H1 (cell line): ENCODE results near the gene PGP. TPM values are rescaled to one million over a fixed set of nuclear protein-coding genes. Genes with fewer than 3 reads are reported as not detected.

Experiments used
- CTCF ChIA-PET: fragments of 300-600 bp; sonication (Branson Sonifier 250); formaldehyde crosslinking; loops from one replicate; lab custom pipeline; 2021; ENCODE audit not compliant: partially characterized antibody; lab: Charles Lee
- POLR2A ChIA-PET: fragments of 300-600 bp; sonication (Branson Sonifier 250); formaldehyde crosslinking; loops from one replicate; lab custom pipeline; 2021; ENCODE audit warnings: inconsistent platforms; ENCODE audit not compliant: partially characterized antibody; lab: Charles Lee
- DNase-seq, 2 experiments: peaks; one replicate each; pipeline versions ENCODE4 v3.0.0 to v3.0.0-alpha.2; 2010 to 2022; ENCODE audit warnings: low spot score in 2 of 2, low read depth in 1 of 2, mixed read lengths in 1 of 2
- FAIRE-seq: peaks from 2 replicates; lab custom pipeline; 2011; peaks lifted over from hg19 to GRCh38; lab: Jason Lieb, UNC
- H2AFZ ChIP-seq: 2 replicates; pipeline ENCODE4 v1.8.1; 2012; ENCODE audit warnings: low read length, inconsistent platforms
- H2AK5ac ChIP-seq: 2 replicates; pipeline ENCODE4 v1.6.1; 2013; ENCODE audit warnings: low read depth, low read length
- H2BK120ac ChIP-seq: replicated peaks from 2 replicates; pipeline ENCODE3; 2013; ENCODE audit warnings: low read depth, low read length, inconsistent platforms
- H2BK12ac ChIP-seq: 2 replicates; pipeline ENCODE4 v1.6.1; 2013; ENCODE audit warnings: low read depth, low read length
- H2BK15ac ChIP-seq: 2 replicates; pipeline ENCODE4 v1.6.1; 2013; ENCODE audit warnings: low read length
- H2BK20ac ChIP-seq: 2 replicates; pipeline ENCODE4 v1.6.1; 2013; ENCODE audit warnings: low read length
- H2BK5ac ChIP-seq: 2 replicates; pipeline ENCODE4 v1.6.1; 2013; ENCODE audit warnings: low read depth, low read length
- H3K14ac ChIP-seq: 2 replicates; pipeline ENCODE4 v1.6.1; 2013; ENCODE audit warnings: inconsistent platforms; ENCODE audit not compliant: insufficient read length
- H3K18ac ChIP-seq: 2 replicates; pipeline ENCODE4 v1.6.1; 2013; ENCODE audit warnings: low read length; ENCODE audit errors: extremely low read depth
- H3K23ac ChIP-seq: 2 replicates; pipeline ENCODE4 v1.6.1; 2013; ENCODE audit warnings: inconsistent platforms; ENCODE audit not compliant: insufficient read length
- H3K23me2 ChIP-seq: 2 replicates; pipeline ENCODE4 v1.6.1; 2013; ENCODE audit warnings: low read depth, low read length
- H3K27ac ChIP-seq: 2 replicates; pipeline ENCODE4 v1.6.1; 2011; ENCODE audit warnings: low read depth, low read length, inconsistent platforms
- H3K27me3 ChIP-seq, 4 experiments: replicated peaks in 1 of 4; 1 replicate in 1 of 4; 2 replicates in 3 of 4; pipeline versions ENCODE4 v1.6.1 to v1.8.1; 2011 to 2013; ENCODE audit warnings: low read length in 3 of 4, mild to moderate bottlenecking in 3 of 4, inconsistent platforms in 2 of 4, mixed read lengths in 2 of 4, moderate library complexity in 1 of 4; ENCODE audit not compliant: control insufficient read depth in 3 of 4, insufficient read depth in 3 of 4; ENCODE audit errors: extremely low read depth in 1 of 4
- H3K36me3 ChIP-seq, 4 experiments: 2 replicates each; pipeline versions ENCODE4 v1.6.1 to v1.8.1; 2011 to 2013; ENCODE audit warnings: mild to moderate bottlenecking in 4 of 4, low read length in 3 of 4, moderate library complexity in 2 of 4, control low read depth in 1 of 4, inconsistent platforms in 1 of 4; ENCODE audit not compliant: insufficient read depth in 4 of 4, control insufficient read depth in 2 of 4
- H3K4ac ChIP-seq: replicated peaks from 2 replicates; pipeline ENCODE3; 2013; ENCODE audit warnings: low read length, low read depth, mixed read lengths, inconsistent platforms; ENCODE audit not compliant: insufficient read length
- H3K4me1 ChIP-seq, 4 experiments: replicated peaks in 1 of 4; 1 replicate in 1 of 4; 2 replicates in 3 of 4; pipeline versions ENCODE4 v1.6.1 to v1.8.1; 2011 to 2013; ENCODE audit warnings: low read length in 3 of 4, inconsistent platforms in 2 of 4, mixed read lengths in 1 of 4; ENCODE audit not compliant: insufficient read depth in 4 of 4, control insufficient read depth in 3 of 4
- H3K4me2 ChIP-seq, 2 experiments: 2 replicates each; pipeline versions ENCODE4 v1.6.1 to v1.8.1; 2011 to 2013; ENCODE audit warnings: low read depth in 2 of 2, low read length in 2 of 2, control low read depth in 1 of 2, inconsistent platforms in 1 of 2, mild to moderate bottlenecking in 1 of 2; ENCODE audit not compliant: insufficient read depth in 1 of 2
- H3K4me3 ChIP-seq, 4 experiments: fragments of 200-600, 300-600 bp in 1 of 4; sonication (generic), shearing (Covaris generic), sonication (Bioruptor Twin) in 1 of 4; 2 replicates each; pipeline versions ENCODE4 v1.5.1 to v1.8.1; 2011 to 2016; ENCODE audit warnings: low read length in 4 of 4, low read depth in 3 of 4, control low read depth in 2 of 4, inconsistent platforms in 2 of 4, mild to moderate bottlenecking in 2 of 4, mixed read lengths in 1 of 4, moderate library complexity in 1 of 4; ENCODE audit not compliant: insufficient read depth in 2 of 4; ENCODE audit errors: extremely low read depth in 1 of 4
- H3K56ac ChIP-seq: replicated peaks from 2 replicates; pipeline ENCODE3; 2013; ENCODE audit warnings: low read depth, mild to moderate bottlenecking, mixed read lengths, low read length, inconsistent platforms; ENCODE audit not compliant: insufficient read length
- H3K79me1 ChIP-seq: 2 replicates; pipeline ENCODE4 v1.6.1; 2013; ENCODE audit warnings: low read depth, low read length, control low read depth
- H3K79me2 ChIP-seq, 2 experiments: 2 replicates each; pipeline versions ENCODE4 v1.6.1 to v1.8.1; 2012 to 2013; ENCODE audit warnings: low read length in 2 of 2, mild to moderate bottlenecking in 2 of 2, inconsistent platforms in 1 of 2; ENCODE audit not compliant: insufficient read depth in 2 of 2, control insufficient read depth in 1 of 2
- H3K9ac ChIP-seq, 4 experiments: replicated peaks in 1 of 4; 1 replicate in 1 of 4; 2 replicates in 3 of 4; pipeline versions ENCODE4 v1.6.1 to v1.8.1; 2011 to 2013; ENCODE audit warnings: low read depth in 3 of 4, low read length in 3 of 4, control low read depth in 2 of 4, mild to moderate bottlenecking in 2 of 4, moderate library complexity in 2 of 4, inconsistent platforms in 1 of 4; ENCODE audit errors: extremely low read depth in 1 of 4
- H3K9me3 ChIP-seq, 2 experiments: 2 replicates each; pipeline versions ENCODE4 v1.6.1 to v1.8.1; 2012 to 2013; ENCODE audit warnings: mild to moderate bottlenecking in 2 of 2, moderate library complexity in 2 of 2, control low read depth in 1 of 2, inconsistent platforms in 1 of 2, low read depth in 1 of 2, low read length in 1 of 2, mixed read lengths in 1 of 2; ENCODE audit not compliant: insufficient read depth in 2 of 2
- H4K20me1 ChIP-seq, 2 experiments: replicated peaks in 1 of 2; 2 replicates each; pipeline versions ENCODE3 to v1.8.1; 2011 to 2013; ENCODE audit warnings: inconsistent platforms in 2 of 2, low read length in 2 of 2, mild to moderate bottlenecking in 1 of 2; ENCODE audit not compliant: insufficient read depth in 2 of 2, control insufficient read depth in 1 of 2
- H4K5ac ChIP-seq: 2 replicates; pipeline ENCODE4 v1.6.1; 2013; ENCODE audit warnings: low read length, low read depth, mixed read lengths, inconsistent platforms; ENCODE audit not compliant: insufficient read length
- H4K8ac ChIP-seq: 2 replicates; pipeline ENCODE4 v1.8.0; 2013; ENCODE audit warnings: mild to moderate bottlenecking, moderate library complexity, low read length, inconsistent platforms; ENCODE audit not compliant: insufficient read depth; ENCODE audit errors: extremely low read depth
- H4K91ac ChIP-seq: replicated peaks from 2 replicates; pipeline ENCODE3; 2013; ENCODE audit warnings: low read length, mixed read lengths, inconsistent platforms; ENCODE audit not compliant: insufficient read length
- CHD1 ChIP-seq: IDR thresholded peaks from 2 replicates; pipeline ENCODE4 v1.6.1; 2012; ENCODE audit warnings: low read depth, low read length, improper control_type of control experiment
- EZH2 ChIP-seq: fragments of 200-600 bp; sonication (generic); IDR thresholded peaks from 2 replicates; pipeline ENCODE4 v1.7.1; 2012; ENCODE audit warnings: low read depth, mild to moderate bottlenecking, moderate library complexity, low read length, inconsistent platforms; ENCODE audit not compliant: severe bottlenecking
- HDAC2 ChIP-seq, 2 experiments: fragments of 300-600 bp in 1 of 2; sonication (generic) in 1 of 2; IDR thresholded peaks; 2 replicates each; pipeline ENCODE4 v1.6.1; 2011 to 2012; ENCODE audit warnings: low read depth in 2 of 2, low read length in 2 of 2, mild to moderate bottlenecking in 2 of 2, moderate library complexity in 2 of 2, borderline replicate concordance in 1 of 2, inconsistent platforms in 1 of 2
- KDM1A ChIP-seq: fragments of 200-600, 300-600 bp; sonication (generic); IDR thresholded peaks from 2 replicates; pipeline ENCODE4 v1.7.1; 2016; ENCODE audit warnings: mild to moderate bottlenecking, low read length, borderline replicate concordance
- POLR2AphosphoS5 ChIP-seq: IDR thresholded peaks from 2 replicates; pipeline ENCODE4 v1.6.1; 2011; ENCODE audit warnings: low read depth, low read length
- SAP30 ChIP-seq: fragments of 300-600 bp; sonication (generic); IDR thresholded peaks from 2 replicates; pipeline ENCODE4 v1.7.1; 2012; ENCODE audit warnings: low read length, moderate library complexity, mild to moderate bottlenecking, inconsistent platforms; ENCODE audit not compliant: insufficient read depth, insufficient replicate concordance
- SIX5 ChIP-seq: IDR thresholded peaks from 2 replicates; pipeline ENCODE4 v1.6.1; 2011; ENCODE audit warnings: mild to moderate bottlenecking, low read depth, low read length
- SP4 ChIP-seq: IDR thresholded peaks from 2 replicates; pipeline ENCODE4 v1.6.1; 2012; ENCODE audit warnings: low read length, inconsistent platforms
- SUZ12 ChIP-seq: fragments of 200-600 bp; sonication (generic); IDR thresholded peaks from 2 replicates; pipeline ENCODE4 v1.6.1; 2012; ENCODE audit warnings: mild to moderate bottlenecking, inconsistent platforms, low read length, moderate library complexity, mixed read lengths
- TCF12 ChIP-seq: IDR thresholded peaks from 2 replicates; pipeline ENCODE4 v1.6.1; 2011; ENCODE audit warnings: low read depth, mild to moderate bottlenecking, low read length
- USF2 ChIP-seq: IDR thresholded peaks from 2 replicates; pipeline ENCODE4 v1.6.1; 2011; ENCODE audit warnings: low read length, improper control_type of control experiment
- WGBS, 2 experiments: shearing (Covaris generic) in 1 of 2; methylation state at CpG; one replicate each; pipeline versions ENCODE4 v1.1.6 to v1.1.7; 2013 to 2015; ENCODE audit warnings: low lambda C conversion rate in 2 of 2, mixed read lengths in 2 of 2, inconsistent platforms in 1 of 2, low coverage in 1 of 2, missing lambda C conversion rate in 1 of 2; ENCODE audit not compliant: insufficient replicate concordance in 2 of 2, insufficient coverage in 1 of 2, insufficient read length in 1 of 2; ENCODE audit errors: extremely low coverage in 1 of 2, missing lambda C conversion rate in 1 of 2; 5-methylcytosine and 5-hydroxymethylcytosine counted together
- polyA plus RNA-seq, 7 experiments: library from polyadenylated mRNA; depleted of rRNA in 3 of 7; stranded (reverse) in 5 of 7; unstranded in 2 of 7; fragments of >200 nt in 5 of 7; fragments of 200-250 nt in 2 of 7; gene quantifications; 1 replicate in 5 of 7; 2 replicates in 1 of 7; 4 replicates in 1 of 7; pipeline versions ENCODE4 v1.2.1 to v1.2.3, GENCODE V29; 2011 to 2013; ENCODE audit warnings: missing spikeins in 2 of 7, mixed read lengths in 2 of 7
- total RNA-seq: library from RNA; stranded (reverse); fragmentation: NEBNext Ultra II Directional; extraction: Animal tissue kit (Norgen Biotek cat#: 25700); gene quantifications from 2 replicates; pipeline ENCODE4 v1.2.1, GENCODE V29; 2021

PGP gene
- total and polyA plus RNA-seq, 2 of the 8 experiments (the other 6 are each of a cell fraction or from before 2014, with no cell fraction given) = 30.9 to 55.9 TPM

- no peak overlapping the region for H3K27ac ChIP-seq
- no peak overlapping the region for H4K91ac ChIP-seq
- no peak overlapping the region for H3K4ac ChIP-seq
- H2BK12ac ChIP-seq = no peak overlapping the region
- H2BK20ac ChIP-seq = no peak overlapping the region
- 0 out of 2 replicates have a peak overlapping the region, but pooled peaks have one; percentile 77 for H4K8ac ChIP-seq
- H3K27me3 ChIP-seq = no peaks in the 10 kb centered on the region
- H3K14ac ChIP-seq = no peak overlapping the region
- H2BK5ac ChIP-seq = no peak overlapping the region
- no peak overlapping the region for H3K4me3 ChIP-seq
- no peak overlapping the region for H3K23ac ChIP-seq
- H2AK5ac ChIP-seq = no peak overlapping the region
- ChIA-PET POLR2A (interaction anchor here (1.9 to 8.6 kb wide), 2 partner anchors 10 to 12 kb away, joined by 5 to 181 read pairs; partner anchors contain the start of gene ECI1), CTCF (interaction anchor here (1.1 to 2.1 kb wide), 3 partner anchors 8 to 257 kb away, joined by 4 to 10 read pairs (median 9); partner anchors contain the start of gene DNASE1L2)
- H3K18ac ChIP-seq = no peak overlapping the region
- no peak for FAIRE-seq
- DNase-seq = no peak
- no peaks in the 10 kb centered on the region for H3K23me2 ChIP-seq
- H3K9ac ChIP-seq = no peak overlapping the region
- H3K4me1 ChIP-seq = no peaks in the 10 kb centered on the region; a peak in 1 of 7 replicates
- H3K36me3 ChIP-seq = peaks cover 18 to 41% (median 32%) of the 10 kb centered on the region in 4 experiments
- H2AFZ ChIP-seq = no peak overlapping the region
- no peak overlapping the region for H2BK15ac ChIP-seq
- H3K79me2 ChIP-seq = peaks cover 0 to 5% of the 10 kb centered on the region in 2 experiments; a peak in 2 of 4 replicates
- no peaks in the 10 kb centered on the region for H3K9me3 ChIP-seq
- H2BK120ac ChIP-seq = no peak overlapping the region
- WGBS, 2 experiments = 90% methylated on average over 11 of the region's 11 CpGs; no CpG with 5 or more reads in 1 of the 2 experiments
- H3K56ac ChIP-seq = no peak overlapping the region
- H3K79me1 ChIP-seq = no peaks in the 10 kb centered on the region; the same call in 1 of the 2 replicates
- peaks cover 4 to 19% of the 10 kb centered on the region in 2 experiments for H4K20me1 ChIP-seq
- H3K4me2 ChIP-seq = no peak overlapping the region
- no peak overlapping the region for H4K5ac ChIP-seq
- TF ChIP-seq TCF12 (no peak), SIX5 (no peak), POLR2AphosphoS5 (no peak), HDAC2 (IDR thresholded peaks at IDR 0.05; ENCODE audit: borderline replicate concordance in 1 of 2, low read depth in 2 of 2, low read length in 2 of 2) (no peak), EZH2 (no peak), SP4 (no peak), SAP30 (no peak), SUZ12 (no peak), USF2 (no peak), KDM1A (no peak), CHD1 (no peak)
These were observed 29.1 kb upstream of the PGP start for GRCh38 chr16:2243781-2244180.
